HL-60 (cell line): Measurements from ENCODE around the gene CDH1.

Experiments
- DNase-seq, 2 experiments: peaks; one replicate each; pipeline ENCODE4 v3.0.0-alpha.2; 2010 to 2020; ENCODE audit warnings: low read depth in 1 of 2, low spot score in 1 of 2
- H3K27ac ChIP-seq: fragments of 250-450 bp; sonication (Bioruptor Pico); replicated peaks from 2 replicates; pipeline ENCODE4 v1.5.1; 2020; ENCODE audit warnings: mild to moderate bottlenecking, moderate library complexity
- H3K27me3 ChIP-seq: fragments of 250-450 bp; sonication (Bioruptor Pico); 2 replicates; pipeline ENCODE4 v1.5.1; 2021; ENCODE audit warnings: mild to moderate bottlenecking, moderate library complexity; ENCODE audit not compliant: insufficient read depth, poor library complexity, severe bottlenecking
- H3K4me3 ChIP-seq: replicated peaks from 2 replicates; pipeline ENCODE4 v1.5.1; 2011; ENCODE audit warnings: mild to moderate bottlenecking, control low read depth, low read length; ENCODE audit not compliant: insufficient read depth
- CTCF ChIP-seq: IDR thresholded peaks from one replicate; pipeline ENCODE4 v1.5.1; 2011; ENCODE audit warnings: low read length, control low read depth, inconsistent platforms; ENCODE audit not compliant: insufficient read depth
- GABPA ChIP-seq: IDR thresholded peaks from 2 replicates; pipeline ENCODE4 v1.6.1; 2012; ENCODE audit warnings: low read depth
- POLR2AphosphoS5 ChIP-seq: IDR thresholded peaks from 2 replicates; pipeline ENCODE4 v1.6.1; 2012; ENCODE audit warnings: low read depth
- REST ChIP-seq: IDR thresholded peaks from 2 replicates; pipeline ENCODE4 v1.6.1; 2012; ENCODE audit warnings: low read depth; ENCODE audit not compliant: insufficient replicate concordance
- SPI1 ChIP-seq: IDR thresholded peaks from 2 replicates; pipeline ENCODE4 v1.6.1; 2012; ENCODE audit warnings: low read depth, mild to moderate bottlenecking, borderline replicate concordance

CDH1 gene

DNA sequence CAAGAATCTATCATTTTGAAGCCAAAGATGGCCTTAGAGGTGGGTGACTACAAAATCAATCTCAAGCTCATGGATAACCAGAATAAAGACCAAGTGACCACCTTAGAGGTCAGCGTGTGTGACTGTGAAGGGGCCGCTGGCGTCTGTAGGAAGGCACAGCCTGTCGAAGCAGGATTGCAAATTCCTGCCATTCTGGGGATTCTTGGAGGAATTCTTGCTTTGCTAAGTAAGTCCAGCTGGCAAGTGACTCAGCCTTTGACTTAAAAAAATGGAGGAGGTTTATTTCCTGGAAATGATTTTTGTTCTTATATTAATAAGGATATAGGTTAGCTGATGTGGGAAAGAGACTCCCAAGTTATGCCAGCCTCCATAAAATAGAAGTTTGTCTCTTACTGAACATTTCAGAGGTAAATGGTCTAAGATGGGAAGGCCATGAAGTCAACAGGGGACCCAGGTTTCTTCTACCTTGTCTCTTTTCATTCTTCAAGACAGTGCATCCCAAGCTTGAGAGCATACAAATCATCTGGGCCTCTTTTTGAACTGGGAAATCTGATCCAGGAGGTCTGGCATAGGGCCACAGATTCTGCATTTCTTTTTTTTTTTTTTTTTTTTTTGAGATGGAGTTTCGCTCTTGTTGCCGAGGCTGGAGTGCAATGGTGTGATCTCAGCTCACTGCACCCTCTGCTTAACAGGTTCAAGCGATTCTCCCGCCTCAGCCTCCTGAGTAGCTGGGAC lies 86.5 kb downstream of the CDH1 start:
- no peak for TF ChIP-seq REST
- TF ChIP-seq GABPA = no peak
- TF ChIP-seq CTCF = no peak
- no peak for TF ChIP-seq POLR2AphosphoS5
- no peak for TF ChIP-seq SPI1
- no peak overlapping the region for H3K27ac ChIP-seq
- no peak for DNase-seq
- H3K4me3 ChIP-seq = no peak overlapping the region
- no peaks in the 10 kb centered on the region for H3K27me3 ChIP-seq

DNA sequence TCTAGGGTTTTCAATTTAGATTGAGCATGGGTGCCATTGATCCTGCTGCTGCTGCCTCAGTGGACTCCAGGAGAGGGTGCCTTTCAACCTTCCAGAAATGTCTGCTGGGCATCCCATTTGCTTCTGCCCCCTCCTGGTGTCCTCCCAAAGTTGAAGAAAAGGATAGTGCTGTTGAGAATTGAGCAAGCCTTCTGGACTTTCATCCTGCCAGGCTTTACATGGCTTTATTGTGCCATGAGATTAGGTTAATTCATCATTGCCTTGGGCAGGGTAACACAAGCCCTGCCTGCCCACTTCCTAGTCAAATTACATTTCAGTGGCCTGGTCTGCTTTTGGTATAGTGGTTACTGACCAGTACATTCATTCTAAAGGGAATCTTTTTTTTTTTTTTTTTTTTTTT lies 88.3 kb downstream of the CDH1 start:
- no peak for DNase-seq
- Histone ChIP-seq H3K27me3 (no peaks in the 10 kb centered on the region), H3K4me3 (no peak overlapping the region), H3K27ac (no peak overlapping the region)
- TF ChIP-seq CTCF (no peak), SPI1 (no peak), REST (no peak), POLR2AphosphoS5 (no peak), GABPA (no peak)

DNA sequence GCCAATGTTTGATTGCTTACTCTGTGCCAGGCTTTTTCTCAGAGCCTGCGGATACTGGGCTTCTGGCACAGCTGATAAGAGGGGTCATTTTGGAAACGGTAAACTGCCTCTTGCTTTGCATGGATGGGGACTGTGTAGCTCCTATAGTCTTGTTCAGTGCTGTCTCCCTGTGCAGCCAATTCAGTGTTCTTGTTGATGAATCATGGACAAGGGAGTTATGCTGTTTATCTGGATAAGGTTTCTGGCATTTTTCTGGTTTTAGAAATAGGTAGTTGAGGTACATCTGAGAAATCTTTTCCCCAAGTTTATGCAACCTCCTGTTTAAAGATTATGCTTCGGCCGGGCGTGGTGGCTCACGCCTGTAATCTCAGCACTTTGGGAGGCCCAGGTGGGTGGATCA lies 89.6 kb downstream of the CDH1 start:
- TF ChIP-seq CTCF (no peak), REST (no peak), GABPA (no peak), SPI1 (no peak), POLR2AphosphoS5 (no peak)
- no peak overlapping the region for H3K27ac ChIP-seq
- H3K4me3 ChIP-seq = no peak overlapping the region
- H3K27me3 ChIP-seq = no peaks in the 10 kb centered on the region
- no peak for DNase-seq
